Right lobe of liver (tissue), 4 donors: ENCODE results near the gene ZNF780A.

Source experiments
- POLR2A ChIP-seq: fragments of 450-650 bp; IDR thresholded peaks from one replicate; pipeline ENCODE4 v1.6.1; 2017; ENCODE audit warnings: antibody characterized with exemption, mild to moderate bottlenecking
- TF ChIP-seq, protein P1 (sequence below), 4 donors: fragments of 200-600 bp in 3 of 4; fragments of 450-650 bp in 1 of 4; IDR thresholded peaks; one replicate each; pipeline versions ENCODE4 v1.5.1 to v1.8.0; 2016 to 2022; ENCODE audit warnings: antibody characterized with exemption in 4 of 4, mild to moderate bottlenecking in 2 of 4
- donor health status: DM: no; HTN: no; CAD: no.
- donor health status: DM: no; HTN: no; CAD: no.
- donor health status: DM: no; HTN: yes; CAD: no.

DNA sequence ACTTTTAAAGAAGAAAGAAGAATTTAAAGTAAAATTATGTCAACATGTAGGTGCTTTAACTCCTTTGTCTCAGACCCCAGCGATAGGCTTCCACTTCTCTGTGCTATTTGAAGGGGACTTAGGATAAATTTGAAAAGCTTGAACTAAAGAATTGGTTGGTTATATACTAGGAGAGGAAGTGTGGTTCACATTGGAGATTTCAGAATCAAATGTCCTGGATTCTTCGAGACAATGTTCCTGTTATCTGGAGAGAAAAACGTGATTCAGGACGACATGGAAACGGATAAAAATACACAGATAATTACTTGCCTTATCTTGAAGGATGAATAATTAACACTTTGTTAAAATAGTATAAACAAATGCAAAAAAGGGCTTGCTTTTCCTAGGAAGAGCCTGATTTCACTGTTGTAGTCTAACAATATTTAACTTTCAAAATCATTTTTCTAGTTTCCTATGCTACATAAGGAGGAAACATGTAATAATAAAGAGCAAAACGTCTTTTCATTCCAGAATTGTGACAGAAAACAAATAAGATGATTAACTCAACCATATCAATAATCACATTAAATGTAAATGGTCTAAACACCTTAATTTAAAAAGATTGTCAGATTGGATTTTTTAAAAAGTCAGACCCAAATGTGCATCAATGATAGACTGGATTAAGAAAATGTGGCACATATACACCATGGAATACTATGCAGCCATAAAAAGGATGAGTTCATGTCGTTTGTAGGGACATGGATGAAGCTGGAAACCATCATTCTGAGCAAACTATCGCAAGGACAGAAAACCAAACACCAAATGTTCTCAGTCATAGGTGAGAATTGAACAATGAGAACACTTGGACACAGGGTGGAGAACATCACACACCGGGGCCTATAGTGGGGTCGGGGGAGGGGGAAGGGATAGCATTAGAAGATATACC lies 724 bp upstream of the ZNF780A start:
- TF ChIP-seq, protein P1, sequence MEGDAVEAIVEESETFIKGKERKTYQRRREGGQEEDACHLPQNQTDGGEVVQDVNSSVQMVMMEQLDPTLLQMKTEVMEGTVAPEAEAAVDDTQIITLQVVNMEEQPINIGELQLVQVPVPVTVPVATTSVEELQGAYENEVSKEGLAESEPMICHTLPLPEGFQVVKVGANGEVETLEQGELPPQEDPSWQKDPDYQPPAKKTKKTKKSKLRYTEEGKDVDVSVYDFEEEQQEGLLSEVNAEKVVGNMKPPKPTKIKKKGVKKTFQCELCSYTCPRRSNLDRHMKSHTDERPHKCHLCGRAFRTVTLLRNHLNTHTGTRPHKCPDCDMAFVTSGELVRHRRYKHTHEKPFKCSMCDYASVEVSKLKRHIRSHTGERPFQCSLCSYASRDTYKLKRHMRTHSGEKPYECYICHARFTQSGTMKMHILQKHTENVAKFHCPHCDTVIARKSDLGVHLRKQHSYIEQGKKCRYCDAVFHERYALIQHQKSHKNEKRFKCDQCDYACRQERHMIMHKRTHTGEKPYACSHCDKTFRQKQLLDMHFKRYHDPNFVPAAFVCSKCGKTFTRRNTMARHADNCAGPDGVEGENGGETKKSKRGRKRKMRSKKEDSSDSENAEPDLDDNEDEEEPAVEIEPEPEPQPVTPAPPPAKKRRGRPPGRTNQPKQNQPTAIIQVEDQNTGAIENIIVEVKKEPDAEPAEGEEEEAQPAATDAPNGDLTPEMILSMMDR (IDR thresholded peaks at IDR 0.05) = no peak
- TF ChIP-seq POLR2A = no peak
